CD4-positive, alpha-beta T cell treated with Interleukin-15 for 4 hours (primary cell): ENCODE data around the gene DSP.

Experiments
- DNase-seq: peaks from one replicate; pipeline ENCODE4 v3.0.0-alpha.2; 2020; ENCODE audit warnings: low spot score

The DSP gene, protein sequence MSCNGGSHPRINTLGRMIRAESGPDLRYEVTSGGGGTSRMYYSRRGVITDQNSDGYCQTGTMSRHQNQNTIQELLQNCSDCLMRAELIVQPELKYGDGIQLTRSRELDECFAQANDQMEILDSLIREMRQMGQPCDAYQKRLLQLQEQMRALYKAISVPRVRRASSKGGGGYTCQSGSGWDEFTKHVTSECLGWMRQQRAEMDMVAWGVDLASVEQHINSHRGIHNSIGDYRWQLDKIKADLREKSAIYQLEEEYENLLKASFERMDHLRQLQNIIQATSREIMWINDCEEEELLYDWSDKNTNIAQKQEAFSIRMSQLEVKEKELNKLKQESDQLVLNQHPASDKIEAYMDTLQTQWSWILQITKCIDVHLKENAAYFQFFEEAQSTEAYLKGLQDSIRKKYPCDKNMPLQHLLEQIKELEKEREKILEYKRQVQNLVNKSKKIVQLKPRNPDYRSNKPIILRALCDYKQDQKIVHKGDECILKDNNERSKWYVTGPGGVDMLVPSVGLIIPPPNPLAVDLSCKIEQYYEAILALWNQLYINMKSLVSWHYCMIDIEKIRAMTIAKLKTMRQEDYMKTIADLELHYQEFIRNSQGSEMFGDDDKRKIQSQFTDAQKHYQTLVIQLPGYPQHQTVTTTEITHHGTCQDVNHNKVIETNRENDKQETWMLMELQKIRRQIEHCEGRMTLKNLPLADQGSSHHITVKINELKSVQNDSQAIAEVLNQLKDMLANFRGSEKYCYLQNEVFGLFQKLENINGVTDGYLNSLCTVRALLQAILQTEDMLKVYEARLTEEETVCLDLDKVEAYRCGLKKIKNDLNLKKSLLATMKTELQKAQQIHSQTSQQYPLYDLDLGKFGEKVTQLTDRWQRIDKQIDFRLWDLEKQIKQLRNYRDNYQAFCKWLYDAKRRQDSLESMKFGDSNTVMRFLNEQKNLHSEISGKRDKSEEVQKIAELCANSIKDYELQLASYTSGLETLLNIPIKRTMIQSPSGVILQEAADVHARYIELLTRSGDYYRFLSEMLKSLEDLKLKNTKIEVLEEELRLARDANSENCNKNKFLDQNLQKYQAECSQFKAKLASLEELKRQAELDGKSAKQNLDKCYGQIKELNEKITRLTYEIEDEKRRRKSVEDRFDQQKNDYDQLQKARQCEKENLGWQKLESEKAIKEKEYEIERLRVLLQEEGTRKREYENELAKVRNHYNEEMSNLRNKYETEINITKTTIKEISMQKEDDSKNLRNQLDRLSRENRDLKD (N-terminal part only)

DNA sequence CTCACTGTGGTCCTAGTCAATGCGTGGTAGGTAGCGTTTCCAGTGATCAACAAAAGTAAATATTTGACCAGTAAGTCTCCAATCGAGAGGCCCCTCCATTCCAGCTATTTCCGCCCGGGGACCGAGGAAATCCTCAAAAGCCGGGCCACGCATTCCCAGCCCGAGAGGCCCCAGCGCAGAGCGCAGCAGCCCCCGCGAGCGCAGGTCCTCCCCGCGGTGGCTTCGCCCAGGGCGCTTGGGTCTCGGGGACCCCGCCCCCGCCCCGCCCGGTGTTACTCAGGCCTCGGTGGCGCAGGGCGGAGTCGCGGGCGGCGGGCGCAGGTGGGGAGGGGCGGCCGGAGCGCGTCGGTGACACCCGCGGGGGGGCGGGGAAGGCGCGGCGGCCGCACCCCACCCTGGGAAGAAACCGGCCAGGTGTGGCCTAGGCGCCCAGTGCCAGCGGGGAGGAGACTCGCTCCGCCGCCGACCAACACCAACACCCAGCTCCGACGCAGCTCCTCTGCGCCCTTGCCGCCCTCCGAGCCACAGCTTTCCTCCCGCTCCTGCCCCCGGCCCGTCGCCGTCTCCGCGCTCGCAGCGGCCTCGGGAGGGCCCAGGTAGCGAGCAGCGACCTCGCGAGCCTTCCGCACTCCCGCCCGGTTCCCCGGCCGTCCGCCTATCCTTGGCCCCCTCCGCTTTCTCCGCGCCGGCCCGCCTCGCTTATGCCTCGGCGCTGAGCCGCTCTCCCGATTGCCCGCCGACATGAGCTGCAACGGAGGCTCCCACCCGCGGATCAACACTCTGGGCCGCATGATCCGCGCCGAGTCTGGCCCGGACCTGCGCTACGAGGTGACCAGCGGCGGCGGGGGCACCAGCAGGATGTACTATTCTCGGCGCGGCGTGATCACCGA lies at the start of gene DSP:
TSS of gene DSP (plus strand) at position 497 of the 890 bp plus-strand sequence. CDS start at position 742, 245 bp downstream.
- DNase-seq = no peak

DNA sequence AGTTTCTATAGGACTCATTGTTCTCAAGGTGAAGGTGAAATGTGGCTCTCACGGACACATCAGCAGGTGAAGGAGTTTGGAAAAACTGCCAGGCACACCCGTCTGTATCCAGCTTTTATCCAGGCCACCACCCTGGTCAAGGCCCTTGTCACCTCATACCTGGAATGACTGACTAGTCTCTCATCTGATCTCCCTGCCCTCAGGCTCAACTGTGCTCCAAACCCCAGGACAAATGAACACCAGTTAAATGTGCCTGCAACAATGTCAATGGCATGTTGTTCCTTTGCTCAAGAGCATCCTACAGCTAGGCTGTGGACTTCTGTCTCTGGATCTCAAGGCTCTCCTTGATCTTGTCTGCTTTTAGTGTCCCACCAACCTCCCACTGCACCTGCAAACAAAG lies 47.6 kb upstream of the DSP start:
- no peak for DNase-seq

DNA sequence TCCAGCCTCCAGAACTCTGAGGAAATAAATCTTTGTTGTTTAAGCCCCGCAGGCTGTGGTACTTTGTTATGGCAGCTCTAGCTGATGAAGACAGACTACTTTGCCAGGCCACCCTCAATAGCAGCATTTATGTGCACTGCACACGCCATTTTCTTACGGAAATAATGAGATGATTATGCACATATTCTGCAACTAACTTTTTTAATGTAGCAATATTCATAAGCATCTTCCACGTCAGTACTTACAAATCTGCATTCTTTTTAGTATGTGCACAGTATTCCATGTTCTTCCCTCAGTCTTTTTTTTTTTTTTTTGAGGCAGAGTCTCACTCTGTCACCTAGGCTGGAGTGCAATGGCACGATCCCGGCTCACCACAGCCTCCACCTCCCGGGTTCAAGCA lies 46.8 kb upstream of the DSP start:
- DNase-seq = no peak

DNA sequence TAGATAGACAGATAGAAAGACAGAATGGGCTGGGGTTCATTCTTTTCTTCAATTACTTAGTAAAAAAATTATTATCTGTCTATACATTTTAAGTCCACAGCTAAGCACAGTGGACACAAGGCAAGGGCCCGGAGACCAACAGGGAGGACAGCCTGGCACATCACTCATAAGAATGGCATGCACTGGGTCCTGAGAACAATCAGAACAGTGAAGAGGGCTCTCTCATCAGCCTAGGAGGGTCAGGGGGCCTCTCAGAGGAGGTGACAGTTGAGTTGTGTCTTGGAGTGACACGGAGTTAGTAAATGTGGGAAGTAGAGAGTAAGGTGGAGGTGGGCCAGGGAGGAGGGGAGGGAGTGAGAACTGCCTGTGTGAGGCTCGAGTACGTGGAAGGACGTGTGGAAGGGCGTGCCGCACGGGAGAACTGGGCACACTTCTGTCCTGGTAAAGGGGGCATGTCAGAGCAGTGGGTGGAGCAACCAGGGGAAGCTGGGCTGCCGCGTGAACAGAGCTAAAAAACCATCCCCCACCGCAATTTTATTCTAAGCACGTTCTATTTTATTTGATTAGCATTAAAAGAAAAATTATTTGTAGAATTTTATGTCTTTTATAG lies 45.1 kb upstream of the DSP start:
- no peak for DNase-seq

DNA sequence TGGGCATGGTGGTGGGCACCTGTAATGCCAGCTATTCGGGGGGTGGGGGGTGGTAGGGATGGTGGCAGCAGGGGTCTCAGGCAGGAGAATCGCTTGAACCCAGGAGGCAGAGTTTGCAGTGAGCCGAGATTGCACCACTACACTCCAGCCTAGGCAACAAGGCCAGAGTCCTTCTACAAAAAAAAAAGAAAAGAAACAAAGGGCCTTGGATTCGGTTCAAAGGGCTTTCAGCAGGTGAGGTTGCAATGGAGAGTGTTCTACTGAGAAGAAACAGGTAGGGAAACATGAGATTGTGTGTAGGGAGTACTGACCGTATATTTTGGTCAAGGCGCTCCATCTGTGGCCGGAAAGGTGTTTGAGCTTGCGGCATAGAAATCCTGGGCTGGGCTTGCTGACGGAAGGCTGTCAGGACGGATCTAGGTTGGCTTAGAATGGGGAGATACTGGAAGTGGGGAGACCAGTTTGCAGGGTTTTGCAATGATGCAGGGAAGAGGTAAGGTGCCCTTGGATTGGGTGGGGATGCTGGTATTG lies 40.7 kb upstream of the DSP start:
- DNase-seq = no peak

DNA sequence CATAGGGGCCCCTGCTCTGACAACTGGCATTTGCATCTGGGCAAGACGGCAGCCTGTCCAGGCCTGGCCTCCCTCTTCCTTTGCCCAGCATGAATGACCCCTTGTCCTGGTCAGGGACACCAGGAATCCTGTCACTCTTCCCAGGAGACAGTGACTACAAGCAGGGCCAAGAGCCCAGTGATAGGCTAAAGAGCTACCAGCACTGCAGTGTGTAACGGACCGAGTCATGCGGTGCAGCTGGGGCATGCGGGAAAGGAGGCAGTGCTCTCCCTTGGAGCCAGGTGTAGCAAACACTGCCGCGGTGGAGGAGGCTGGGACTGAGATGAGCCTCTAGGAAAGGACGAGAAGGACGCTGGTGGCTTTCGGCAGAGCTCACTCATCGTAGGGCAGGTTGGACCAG lies 38.7 kb upstream of the DSP start:
- no peak for DNase-seq

DNA sequence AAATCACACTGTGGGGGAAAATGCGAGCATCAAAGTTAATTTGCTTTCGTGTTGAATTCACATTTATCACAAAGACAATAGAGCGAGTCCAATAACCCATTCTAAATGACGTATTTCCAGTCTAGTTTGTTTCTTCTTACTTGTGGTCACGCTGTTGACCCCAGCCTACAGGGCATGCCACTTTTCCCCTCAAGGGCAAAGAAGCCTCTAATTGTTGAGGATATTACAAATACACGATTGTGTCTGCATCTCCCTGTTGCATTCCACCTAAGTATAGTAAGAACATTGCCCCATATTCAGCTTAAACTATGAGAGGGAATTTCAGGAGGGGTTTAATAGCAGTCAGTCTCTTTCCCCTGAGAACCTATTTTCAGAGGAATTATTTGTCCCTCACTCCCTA lies 37.4 kb upstream of the DSP start:
- DNase-seq = no peak

DNA sequence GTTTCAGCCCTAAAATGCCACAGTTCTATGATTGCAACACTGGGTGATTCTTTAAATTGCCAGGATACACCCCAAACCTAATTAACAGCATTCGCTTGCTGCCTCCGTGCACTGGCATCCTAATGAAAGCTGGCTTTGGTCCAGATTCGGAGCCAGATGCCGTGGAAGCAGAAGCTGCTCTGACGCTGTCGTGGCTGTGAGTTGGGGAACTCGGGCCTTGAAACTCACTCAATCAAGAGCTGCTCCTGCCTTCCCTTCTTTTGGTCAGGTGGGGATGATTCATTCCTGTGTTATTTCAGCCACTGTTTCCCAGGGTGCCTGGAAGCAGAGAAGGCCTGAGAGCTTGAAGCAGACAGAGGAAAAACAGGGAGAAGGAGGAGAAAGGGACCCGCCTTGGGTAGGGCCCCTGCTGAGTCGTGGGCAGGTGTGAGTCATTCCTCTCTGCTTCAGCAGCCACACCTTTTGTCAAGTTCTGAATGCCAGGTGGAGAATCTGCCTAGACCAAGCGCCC lies 36.2 kb upstream of the DSP start:
- DNase-seq = no peak

DNA sequence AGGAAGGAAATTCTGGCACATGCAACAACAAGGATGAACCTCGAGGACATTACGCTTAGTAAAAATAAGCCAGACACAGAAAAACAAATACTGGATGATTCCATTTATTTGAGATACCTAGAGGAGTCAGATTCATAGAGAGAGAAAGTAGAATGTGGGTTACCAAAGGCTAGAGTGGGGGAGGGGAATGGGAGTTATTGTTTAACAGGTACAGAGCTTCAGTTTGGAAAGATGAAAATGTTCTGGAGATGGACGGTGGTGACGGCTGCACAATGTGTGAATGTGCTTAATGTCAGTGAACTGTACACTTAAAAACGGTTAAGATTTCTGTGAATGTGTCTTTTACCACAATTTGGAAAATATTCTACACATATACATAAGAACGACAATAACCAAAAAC lies 33.9 kb upstream of the DSP start:
- DNase-seq = no peak

DNA sequence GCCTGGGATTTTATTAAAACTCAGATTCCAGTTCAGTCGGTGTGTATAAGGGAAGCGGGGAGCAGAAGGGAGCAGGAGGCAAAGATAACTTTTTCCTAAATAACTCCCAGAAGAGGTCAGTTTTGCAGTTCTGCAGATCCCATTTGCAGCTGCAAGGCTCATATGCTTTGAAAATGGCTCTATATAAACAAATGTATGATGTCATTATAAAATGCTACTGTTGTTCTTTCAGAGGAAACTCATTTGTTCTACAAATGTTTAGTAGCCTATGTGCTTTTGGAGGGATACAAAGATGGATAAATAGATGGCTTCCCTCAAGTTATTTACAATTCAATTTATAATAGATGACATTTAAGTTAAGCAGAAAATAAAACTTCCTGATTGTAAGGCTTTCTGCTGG lies 29.2 kb upstream of the DSP start:
- DNase-seq = no peak

DNA sequence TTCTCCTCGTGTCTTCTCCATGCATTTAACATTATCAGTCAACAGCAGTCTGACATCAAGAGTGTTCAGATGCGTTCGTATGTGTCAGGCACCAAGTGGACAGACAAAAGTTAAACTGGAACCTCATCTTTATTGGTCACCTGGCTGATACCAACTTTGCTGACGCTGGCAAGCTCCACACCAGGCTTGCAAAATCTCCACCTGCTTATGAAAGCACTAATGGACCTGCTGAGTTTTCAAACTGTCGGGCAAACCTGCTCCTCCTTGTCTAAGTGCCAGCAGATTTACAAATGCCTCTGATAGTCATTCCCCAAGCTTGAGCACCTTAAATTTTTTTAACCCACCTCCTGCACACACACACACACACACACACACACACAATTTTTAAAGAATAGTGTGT lies 27.9 kb upstream of the DSP start:
- DNase-seq = no peak

DNA sequence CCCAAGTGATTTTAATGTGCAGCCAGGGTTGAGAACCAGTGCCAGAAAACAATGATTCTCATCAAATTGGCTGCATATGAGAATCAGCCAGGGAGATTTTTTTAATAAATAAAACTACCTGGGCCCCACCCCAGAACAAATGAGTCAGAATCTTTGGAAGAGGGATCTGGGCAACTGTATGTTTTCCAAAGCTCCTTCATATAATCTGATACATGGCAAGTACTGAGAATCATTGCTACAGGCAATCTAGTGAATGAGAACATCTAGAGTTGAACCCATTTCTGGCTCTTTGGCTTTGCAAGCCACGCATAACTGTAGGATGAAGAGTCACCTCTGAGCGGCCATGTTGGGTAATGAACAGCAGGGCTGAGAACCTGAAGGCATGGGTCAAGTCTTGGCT lies 26.1 kb upstream of the DSP start:
- no peak for DNase-seq

DNA sequence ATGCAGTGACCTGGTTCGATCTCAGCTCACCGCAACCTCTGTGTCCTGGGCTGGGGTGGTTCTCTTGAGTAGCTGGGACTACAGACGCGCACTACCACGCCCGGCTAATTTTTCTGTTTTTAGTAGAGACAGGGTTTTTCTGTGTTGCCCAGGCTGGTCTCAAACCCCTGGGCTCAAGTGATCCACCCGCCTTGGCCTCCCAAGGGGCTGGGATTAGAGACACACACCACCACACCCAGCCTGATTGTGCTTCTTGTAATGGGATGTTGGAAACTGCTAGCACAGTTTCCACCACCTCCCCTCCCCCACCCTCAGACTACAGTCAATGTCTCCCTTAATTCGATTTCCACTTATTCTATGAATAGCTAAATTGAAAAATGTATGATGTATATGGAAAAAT lies 22.6 kb upstream of the DSP start:
- no peak for DNase-seq

DNA sequence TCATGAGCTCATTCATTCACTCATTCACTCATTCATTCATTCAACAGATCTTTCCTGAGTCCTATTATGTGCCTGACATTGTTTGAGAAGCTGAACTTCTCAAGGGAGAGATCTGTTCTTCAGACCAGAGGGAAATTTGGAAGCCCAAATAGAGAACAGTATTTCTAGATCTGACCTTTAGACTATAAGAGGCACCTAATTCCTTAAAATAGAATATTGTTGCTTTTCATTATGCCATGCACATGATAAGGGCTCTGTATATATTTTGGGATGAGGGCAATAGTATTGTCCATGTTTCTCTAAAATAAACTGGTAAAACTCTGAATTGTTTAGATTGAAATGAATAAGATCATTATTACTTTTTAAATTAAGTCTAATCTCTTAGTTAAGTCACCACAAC lies 18.6 kb upstream of the DSP start:
- DNase-seq = no peak

DNA sequence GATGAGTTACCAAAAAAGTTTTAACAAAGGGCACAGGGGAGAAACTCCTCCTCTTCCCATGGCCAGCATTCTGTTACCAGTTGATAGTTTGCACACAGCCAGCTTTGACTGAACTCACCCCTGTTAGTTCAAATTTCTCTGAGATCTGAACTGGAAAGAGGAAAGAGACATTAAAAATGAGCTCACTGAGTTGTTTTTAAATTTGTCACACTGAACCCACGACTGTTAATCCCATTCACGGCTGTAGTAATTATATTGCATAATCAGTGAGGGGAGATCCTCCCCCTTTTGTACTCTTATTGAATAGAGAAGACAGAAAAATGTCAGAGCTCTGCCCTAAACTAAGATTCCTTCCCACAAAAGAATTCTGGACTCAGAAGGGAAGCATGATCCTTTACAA lies 17.5 kb upstream of the DSP start:
- DNase-seq = no peak

DNA sequence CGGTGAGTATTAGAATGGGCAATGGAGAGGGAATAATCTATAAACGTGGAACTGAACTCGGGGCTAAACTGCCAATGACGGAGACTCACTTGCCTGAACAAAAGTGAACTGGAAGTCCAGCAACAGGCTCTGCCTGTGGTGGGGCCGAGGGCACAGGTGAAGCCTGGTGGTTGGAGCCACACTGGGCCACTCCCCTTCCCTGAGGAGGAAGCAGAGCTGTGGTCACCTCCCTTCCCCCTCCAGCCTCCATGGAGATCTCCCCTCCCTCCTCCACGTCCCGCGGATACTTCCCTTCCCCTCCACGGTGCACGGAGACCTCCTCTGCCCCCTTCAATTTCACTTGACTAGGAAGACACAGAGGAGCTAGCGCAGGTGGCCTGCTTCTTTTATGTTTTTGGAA lies 14.7 kb upstream of the DSP start:
- no peak for DNase-seq

DNA sequence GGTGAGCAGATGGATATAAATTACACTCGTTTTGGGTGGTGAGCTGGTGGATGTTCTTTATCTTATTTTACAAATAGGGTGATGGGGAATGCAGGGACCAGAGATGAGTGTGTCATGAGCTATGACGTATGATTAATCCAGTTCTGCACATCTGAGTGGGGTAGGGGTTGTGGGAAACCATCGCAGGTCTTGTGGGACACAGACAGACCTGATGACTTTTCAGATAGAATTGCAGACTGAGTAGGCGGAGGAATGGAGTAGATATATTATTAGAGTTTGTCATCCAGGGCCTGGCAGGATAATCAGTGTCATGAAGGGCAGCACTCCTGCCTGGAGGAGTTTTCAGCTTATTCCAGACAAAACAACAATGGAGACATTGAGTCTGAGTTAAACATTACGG lies 12.9 kb upstream of the DSP start:
- no peak for DNase-seq

DNA sequence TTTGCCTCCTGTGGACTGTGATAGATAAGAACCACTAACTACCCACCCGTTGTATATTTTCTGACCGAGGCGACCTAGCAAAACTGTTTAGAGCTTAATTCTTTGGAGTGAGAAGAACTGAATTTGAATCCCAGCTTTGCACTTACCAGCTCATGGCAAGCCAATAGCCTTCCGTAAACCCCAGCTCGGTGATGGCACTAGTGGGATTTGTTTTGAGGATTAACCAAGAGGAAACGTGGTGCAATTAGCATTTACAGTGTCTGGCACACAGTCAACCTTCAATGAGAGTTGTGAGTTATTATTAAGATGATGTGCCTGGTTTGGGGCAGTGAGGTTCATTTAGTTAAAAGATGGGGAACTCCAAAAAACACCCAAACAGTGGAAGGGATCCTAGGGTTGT lies 12.3 kb upstream of the DSP start:
- DNase-seq = no peak

DNA sequence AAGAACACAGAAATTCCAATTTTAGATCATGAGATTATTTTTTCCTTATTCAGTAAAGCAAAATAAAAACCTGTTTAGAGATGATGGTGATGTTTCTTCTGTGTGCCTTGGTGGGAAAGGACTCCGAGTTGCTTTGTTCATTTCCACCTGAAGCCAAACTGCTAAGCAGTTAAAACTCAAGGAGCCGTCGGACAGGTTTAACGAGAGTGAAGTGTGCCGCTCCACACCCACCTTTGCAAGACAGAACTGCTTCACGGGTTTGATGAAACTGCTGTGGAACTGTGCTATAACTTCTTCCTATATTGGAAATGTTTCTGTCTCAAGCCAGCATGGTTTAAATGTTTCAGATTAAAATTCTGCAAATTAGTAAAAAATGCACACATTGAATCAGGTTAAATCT lies 9.2 kb upstream of the DSP start:
- no peak for DNase-seq

DNA sequence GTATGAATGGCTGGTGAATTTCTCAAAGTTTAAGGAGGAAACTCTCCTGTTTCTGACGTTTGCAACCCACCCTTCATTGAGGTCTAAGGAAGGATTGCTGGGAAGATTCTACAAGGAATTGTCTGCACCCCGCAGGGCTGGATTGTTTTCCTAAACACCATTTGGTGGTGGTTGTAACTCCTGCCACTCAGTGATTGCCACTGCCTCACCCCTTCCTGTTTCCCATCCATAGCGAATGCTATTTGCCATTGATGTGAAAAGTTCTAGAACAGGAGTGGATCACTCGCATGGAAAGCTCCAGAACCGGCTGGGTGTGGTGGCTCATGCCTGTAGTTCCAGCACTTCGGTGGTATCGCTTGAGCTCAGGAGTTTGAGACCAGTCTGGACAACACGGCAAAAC lies 8.7 kb upstream of the DSP start:
- no peak for DNase-seq

DNA sequence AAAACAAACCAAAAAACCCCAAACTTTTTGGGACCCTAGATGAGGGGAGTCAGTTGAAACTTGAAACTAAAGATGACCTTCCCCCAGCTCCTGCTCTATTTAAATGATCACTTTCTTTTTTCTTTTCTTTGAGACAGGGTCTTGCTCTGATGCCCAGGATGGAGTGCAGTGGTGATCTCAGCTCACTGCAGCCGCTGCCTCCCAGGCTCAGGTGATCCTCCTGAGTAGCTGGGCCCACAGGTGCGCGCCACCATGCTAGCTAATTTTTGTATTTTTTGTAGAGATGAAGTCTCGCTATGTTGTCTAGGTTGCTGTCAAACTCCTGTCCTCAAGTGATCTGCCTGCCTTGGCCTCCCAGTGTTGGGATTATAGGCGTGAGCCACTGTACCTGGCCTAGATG lies 7.3 kb upstream of the DSP start:
- no peak for DNase-seq
